SU-DHL-6 (cell line): ENCODE measurements around the gene FAM153A.
"Not testable (repeated sequence)": the region's sequence is repeated elsewhere in the genome, so short reads cannot be mapped to it uniquely, and the experiment has no call there.

ENCODE experiments used
- EZH2phosphoT487 ChIP-seq: fragments of 200-600 bp; sonication (generic), shearing (Covaris generic); conservative IDR thresholded peaks from 2 replicates; pipeline ENCODE4 v1.6.1; 2018; ENCODE audit warnings: mild to moderate bottlenecking, antibody characterized with exemption, low read length, moderate library complexity, mixed read lengths
- TF ChIP-seq, protein P1 (sequence below): fragments of 200-600 bp; sonication (generic); IDR thresholded peaks from one replicate; pipeline ENCODE4 v1.5.1; 2017; ENCODE audit warnings: antibody characterized with exemption, mild to moderate bottlenecking, low read length, moderate library complexity; ENCODE audit not compliant: insufficient read depth, poor library complexity, severe bottlenecking

DNA sequence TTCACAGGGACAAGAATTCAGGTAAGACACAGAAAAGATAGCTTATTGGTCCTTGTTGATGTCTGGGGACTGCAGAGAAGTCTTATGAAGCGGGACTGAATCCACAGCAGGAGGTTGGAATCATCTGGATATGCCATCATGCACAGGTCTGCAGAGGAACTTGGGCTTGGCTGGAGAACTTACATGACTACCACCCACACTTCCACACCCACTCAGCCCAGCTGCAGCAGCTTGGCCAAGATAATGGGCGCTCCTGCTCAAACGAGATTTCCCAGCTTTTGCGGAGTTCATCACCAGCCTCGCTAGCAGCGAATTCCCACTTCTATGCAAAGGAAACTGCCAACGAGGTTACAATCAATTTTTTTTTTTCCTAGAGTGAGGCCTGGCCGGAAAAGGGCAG lies 21.7 kb downstream of the FAM153A start:
- TF ChIP-seq, protein P1, sequence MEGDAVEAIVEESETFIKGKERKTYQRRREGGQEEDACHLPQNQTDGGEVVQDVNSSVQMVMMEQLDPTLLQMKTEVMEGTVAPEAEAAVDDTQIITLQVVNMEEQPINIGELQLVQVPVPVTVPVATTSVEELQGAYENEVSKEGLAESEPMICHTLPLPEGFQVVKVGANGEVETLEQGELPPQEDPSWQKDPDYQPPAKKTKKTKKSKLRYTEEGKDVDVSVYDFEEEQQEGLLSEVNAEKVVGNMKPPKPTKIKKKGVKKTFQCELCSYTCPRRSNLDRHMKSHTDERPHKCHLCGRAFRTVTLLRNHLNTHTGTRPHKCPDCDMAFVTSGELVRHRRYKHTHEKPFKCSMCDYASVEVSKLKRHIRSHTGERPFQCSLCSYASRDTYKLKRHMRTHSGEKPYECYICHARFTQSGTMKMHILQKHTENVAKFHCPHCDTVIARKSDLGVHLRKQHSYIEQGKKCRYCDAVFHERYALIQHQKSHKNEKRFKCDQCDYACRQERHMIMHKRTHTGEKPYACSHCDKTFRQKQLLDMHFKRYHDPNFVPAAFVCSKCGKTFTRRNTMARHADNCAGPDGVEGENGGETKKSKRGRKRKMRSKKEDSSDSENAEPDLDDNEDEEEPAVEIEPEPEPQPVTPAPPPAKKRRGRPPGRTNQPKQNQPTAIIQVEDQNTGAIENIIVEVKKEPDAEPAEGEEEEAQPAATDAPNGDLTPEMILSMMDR: not testable (repeated sequence)
- not testable (repeated sequence) for TF ChIP-seq EZH2phosphoT487
